ENCODE measurements around the gene SLC25A31. TPM values are rescaled to one million over a fixed set of nuclear protein-coding genes. Genes with fewer than 3 reads are reported as not detected.

Gene SLC25A31
- not detected for total RNA-seq
- long read RNA-seq = 0 reads

DNA sequence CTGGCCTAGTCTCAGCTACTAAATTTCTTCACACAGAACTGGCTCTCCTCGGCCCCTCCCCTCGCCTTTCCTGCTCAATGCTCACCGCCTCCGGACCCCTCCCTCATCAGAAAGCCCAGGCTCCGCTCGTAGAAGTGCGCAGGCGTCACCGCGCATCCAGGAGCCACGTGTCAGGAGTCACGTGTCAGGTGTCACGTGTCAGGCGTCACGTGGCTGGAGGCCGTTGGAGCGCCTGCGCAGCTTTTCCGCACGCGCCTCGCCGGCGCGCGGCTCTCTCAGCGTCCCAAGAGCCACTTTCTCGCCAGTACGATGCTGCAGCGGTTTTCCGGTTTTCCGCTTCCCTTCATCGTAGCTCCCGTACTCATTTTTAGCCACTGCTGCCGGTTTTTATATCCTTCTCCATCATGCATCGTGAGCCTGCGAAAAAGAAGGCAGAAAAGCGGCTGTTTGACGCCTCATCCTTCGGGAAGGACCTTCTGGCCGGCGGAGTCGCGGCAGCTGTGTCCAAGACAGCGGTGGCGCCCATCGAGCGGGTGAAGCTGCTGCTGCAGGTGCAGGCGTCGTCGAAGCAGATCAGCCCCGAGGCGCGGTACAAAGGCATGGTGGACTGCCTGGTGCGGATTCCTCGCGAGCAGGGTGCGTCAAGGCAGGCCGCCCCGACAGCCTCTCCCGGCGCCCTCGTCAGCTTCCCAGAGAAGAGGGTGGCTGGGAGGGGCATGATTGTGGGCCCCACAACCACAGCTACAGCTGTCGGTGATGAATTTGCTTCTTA is at the start of gene SLC25A31:
Gene SLC25A31, plus strand, starts transcription at position 259 of the 772 bp plus-strand sequence. Its CDS starts 146 bp downstream, at position 405.
- intact Hi-C loops (cut with DNase I) = loop anchor here (5.0 kb wide), 1 partner anchor 123 kb away; no protein-coding TSS in a partner anchor
- no peaks in the 10 kb centered on the region for H3K4me1 ChIP-seq
- H3K27ac ChIP-seq = no peak within 1 kb of the TSS
- H3K36me3 ChIP-seq = no peaks in the 10 kb centered on the region
- H3K27me3 ChIP-seq (ENCODE audit: low read depth) = no peaks in the 10 kb centered on the region
- no peak for DNase-seq
- ATAC-seq = peak in 1 of 2 donors; percentile 27
- TF ChIP-seq, protein P1, sequence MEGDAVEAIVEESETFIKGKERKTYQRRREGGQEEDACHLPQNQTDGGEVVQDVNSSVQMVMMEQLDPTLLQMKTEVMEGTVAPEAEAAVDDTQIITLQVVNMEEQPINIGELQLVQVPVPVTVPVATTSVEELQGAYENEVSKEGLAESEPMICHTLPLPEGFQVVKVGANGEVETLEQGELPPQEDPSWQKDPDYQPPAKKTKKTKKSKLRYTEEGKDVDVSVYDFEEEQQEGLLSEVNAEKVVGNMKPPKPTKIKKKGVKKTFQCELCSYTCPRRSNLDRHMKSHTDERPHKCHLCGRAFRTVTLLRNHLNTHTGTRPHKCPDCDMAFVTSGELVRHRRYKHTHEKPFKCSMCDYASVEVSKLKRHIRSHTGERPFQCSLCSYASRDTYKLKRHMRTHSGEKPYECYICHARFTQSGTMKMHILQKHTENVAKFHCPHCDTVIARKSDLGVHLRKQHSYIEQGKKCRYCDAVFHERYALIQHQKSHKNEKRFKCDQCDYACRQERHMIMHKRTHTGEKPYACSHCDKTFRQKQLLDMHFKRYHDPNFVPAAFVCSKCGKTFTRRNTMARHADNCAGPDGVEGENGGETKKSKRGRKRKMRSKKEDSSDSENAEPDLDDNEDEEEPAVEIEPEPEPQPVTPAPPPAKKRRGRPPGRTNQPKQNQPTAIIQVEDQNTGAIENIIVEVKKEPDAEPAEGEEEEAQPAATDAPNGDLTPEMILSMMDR (IDR thresholded peaks at IDR 0.05) = no peak
- no peaks in the 10 kb centered on the region for H3K9me3 ChIP-seq
- no peak within 1 kb of the TSS for H3K4me3 ChIP-seq

DNA sequence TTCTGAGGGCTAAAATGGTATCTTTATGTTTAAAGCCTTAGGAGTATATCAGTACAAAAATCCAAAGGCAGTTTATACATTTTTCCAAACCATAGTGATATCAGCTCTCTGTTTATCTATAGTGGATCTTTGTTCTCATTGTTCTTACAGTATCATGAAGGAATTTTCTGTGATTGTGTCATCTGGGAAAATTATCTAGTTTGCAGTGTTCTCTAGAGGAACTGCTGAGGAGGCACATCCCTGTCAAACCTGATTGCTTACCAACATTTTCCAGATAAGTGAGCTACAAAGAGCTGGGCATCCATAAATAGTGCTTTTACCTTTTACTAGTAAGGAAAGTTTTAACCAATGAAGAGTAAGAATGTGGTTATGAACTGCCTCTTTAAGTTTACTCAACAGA is 44.9 kb upstream of the SLC25A31 start:
- no peak overlapping the region for H3K27ac ChIP-seq
- no peaks in the 10 kb centered on the region for H3K9me3 ChIP-seq
- ATAC-seq (no peak), DNase-seq (no peak)
- no peaks in the 10 kb centered on the region for H3K36me3 ChIP-seq
- no peaks in the 10 kb centered on the region for H3K27me3 ChIP-seq (ENCODE audit: low read depth)
- intact Hi-C loops (cut with DNase I) = no loop called here
- no peaks in the 10 kb centered on the region for H3K4me1 ChIP-seq
- TF ChIP-seq, protein P1 (IDR thresholded peaks at IDR 0.05) = no peak
- H3K4me3 ChIP-seq = no peak overlapping the region

DNA sequence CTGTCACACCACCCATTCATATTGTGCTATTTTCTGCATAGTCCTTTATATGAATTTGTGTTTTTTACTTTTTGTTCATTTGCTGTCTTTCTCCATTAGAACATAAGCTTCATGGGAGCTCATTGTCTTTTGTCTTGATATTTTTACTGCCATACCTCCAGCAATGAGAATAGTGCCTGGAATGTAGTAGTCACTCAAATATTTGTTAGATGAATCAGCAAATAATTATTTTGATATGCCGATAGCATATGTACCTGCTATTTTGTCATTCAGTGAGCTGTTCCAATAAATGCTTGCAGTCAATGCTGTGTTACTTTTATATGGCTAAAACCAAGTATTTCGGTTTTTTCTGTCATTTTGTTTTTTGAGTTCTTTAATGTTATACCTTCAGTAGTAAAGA is 43.5 kb upstream of the SLC25A31 start:
- Histone ChIP-seq H3K27me3 (ENCODE audit: low read depth) (no peaks in the 10 kb centered on the region), H3K36me3 (no peaks in the 10 kb centered on the region), H3K9me3 (no peaks in the 10 kb centered on the region), H3K27ac (no peak overlapping the region), H3K4me3 (no peak overlapping the region), H3K4me1 (no peaks in the 10 kb centered on the region)
- intact Hi-C loops (cut with DNase I) = no loop called here
- TF ChIP-seq, protein P1 (IDR thresholded peaks at IDR 0.05) = no peak
- DNase-seq = no peak
- ATAC-seq = no peak

GRCh38 chr4:127687580-127687979 is 42.6 kb upstream of the SLC25A31 start:
- ATAC-seq = peak in 1 of 2 donors; percentile 23
- DNase-seq = no peak
- H3K4me3 ChIP-seq = no peak overlapping the region
- H3K27ac ChIP-seq = no peak overlapping the region
- no peaks in the 10 kb centered on the region for H3K4me1 ChIP-seq
- TF ChIP-seq, protein P1 (IDR thresholded peaks at IDR 0.05) = no peak
- no peaks in the 10 kb centered on the region for H3K36me3 ChIP-seq
- no peaks in the 10 kb centered on the region for H3K27me3 ChIP-seq (ENCODE audit: low read depth)
- H3K9me3 ChIP-seq = no peaks in the 10 kb centered on the region
- intact Hi-C loops (cut with DNase I) = no loop called here

DNA sequence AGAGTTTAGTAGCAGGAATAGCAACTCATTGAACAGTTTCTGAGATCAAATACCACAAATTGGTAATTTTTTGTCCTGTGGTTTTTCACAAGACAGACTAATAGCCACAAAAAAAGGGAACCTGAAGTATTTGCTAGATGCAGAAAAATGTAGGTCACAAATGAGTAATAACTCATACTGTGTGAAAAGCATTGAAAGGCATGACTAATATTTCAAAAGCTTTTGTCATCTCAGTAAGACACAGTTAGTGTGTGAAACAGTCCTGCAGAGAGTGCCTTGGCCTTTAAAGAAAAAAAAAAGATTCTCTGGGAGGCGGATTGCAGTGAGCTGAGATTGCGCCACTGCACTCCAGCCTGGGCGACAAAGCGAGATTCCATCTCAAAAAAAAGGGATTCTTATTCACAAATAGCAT is 31.4 kb upstream of the SLC25A31 start:
- ATAC-seq = no peak

More for the DNA sequence above, 31.4 kb upstream of the SLC25A31 start:
- Histone ChIP-seq H3K27me3 (ENCODE audit: low read depth) (no peaks in the 10 kb centered on the region), H3K27ac (no peak overlapping the region), H3K9me3 (peaks cover 11% of the 10 kb centered on the region), H3K36me3 (no peaks in the 10 kb centered on the region), H3K4me1 (no peaks in the 10 kb centered on the region), H3K4me3 (no peak overlapping the region)
- DNase-seq = no peak
- TF ChIP-seq, protein P1 (IDR thresholded peaks at IDR 0.05) = no peak
- intact Hi-C loops (cut with DNase I) = no loop called here

All from lower lobe of right lung (tissue), 2 donors.